ENCODE data around the gene MAF. TPM values are rescaled to one million over a fixed set of nuclear protein-coding genes. Genes with fewer than 3 reads are reported as not detected.

The MAF gene
- polyA plus RNA-seq, 1 experiment, result 1.7 TPM

- CTCF ChIA-PET, result interaction anchor here (0.8 kb wide), 1 partner anchor 23 kb away, joined by 4 read pairs; no protein-coding TSS in a partner anchor
- POLR2A ChIA-PET, result no interaction called here
- H3K27me3 ChIP-seq (ENCODE audit: control insufficient read depth, insufficient read depth, low read length), result peaks cover 4% of the 10 kb centered on the region
Observed at GRCh38 chr16:79608976-79609375, 8.4 kb upstream of the MAF start.

GRCh38 chr16:79607587-79607986, 7.0 kb upstream of the MAF start:
- ChIA-PET POLR2A (no interaction called here), CTCF (no interaction called here)
- no peak for DNase-seq (ENCODE audit: low read depth)
- Histone ChIP-seq H3K27me3 (ENCODE audit: control insufficient read depth, insufficient read depth, low read length) (peaks cover 4% of the 10 kb centered on the region), H3K36me3 (ENCODE audit: control insufficient read depth, insufficient read depth, low read length) (no peaks in the 10 kb centered on the region), H3K4me3 (ENCODE audit: low read depth, low read length) (no peak overlapping the region)
- no peak for TF ChIP-seq CTCF (IDR thresholded peaks at IDR 0.05; ENCODE audit: insufficient read depth, low read depth, low read length)

More at GRCh38 chr16:79608976-79609375, 8.4 kb upstream of the MAF start:
- TF ChIP-seq CTCF (IDR thresholded peaks at IDR 0.05; ENCODE audit: insufficient read depth, low read depth, low read length), result no peak
- no peaks in the 10 kb centered on the region for H3K36me3 ChIP-seq (ENCODE audit: control insufficient read depth, insufficient read depth, low read length)
- no peak overlapping the region for H3K4me3 ChIP-seq (ENCODE audit: low read depth, low read length)
- DNase-seq (ENCODE audit: low read depth), result no peak

- Histone ChIP-seq H3K4me3 (ENCODE audit: low read depth, low read length) (no peak overlapping the region), H3K27me3 (ENCODE audit: control insufficient read depth, insufficient read depth, low read length) (peaks cover 4% of the 10 kb centered on the region), H3K36me3 (ENCODE audit: control insufficient read depth, insufficient read depth, low read length) (no peaks in the 10 kb centered on the region)
- POLR2A ChIA-PET, result no interaction called here
- no peak for TF ChIP-seq CTCF (IDR thresholded peaks at IDR 0.05; ENCODE audit: insufficient read depth, low read depth, low read length)
- no peak for DNase-seq (ENCODE audit: low read depth)
- CTCF ChIA-PET, result no interaction called here
Observed at GRCh38 chr16:79605999-79606398, 5.5 kb upstream of the MAF start.

- no peak for TF ChIP-seq CTCF (IDR thresholded peaks at IDR 0.05; ENCODE audit: insufficient read depth, low read depth, low read length)
- Histone ChIP-seq H3K4me3 (ENCODE audit: low read depth, low read length) (no peak overlapping the region), H3K27me3 (ENCODE audit: control insufficient read depth, insufficient read depth, low read length) (no peaks in the 10 kb centered on the region), H3K36me3 (ENCODE audit: control insufficient read depth, insufficient read depth, low read length) (no peaks in the 10 kb centered on the region)
- ChIA-PET CTCF (no interaction called here), POLR2A (no interaction called here)
- no peak for DNase-seq (ENCODE audit: low read depth)
Observed at GRCh38 chr16:79603055-79603454, 2.5 kb upstream of the MAF start.

GRCh38 chr16:79602628-79603014, 2.1 kb upstream of the MAF start:
- TF ChIP-seq CTCF (IDR thresholded peaks at IDR 0.05; ENCODE audit: insufficient read depth, low read depth, low read length), result no peak
- POLR2A ChIA-PET, result no interaction called here
- H3K4me3 ChIP-seq (ENCODE audit: low read depth, low read length), result no peak overlapping the region

More at GRCh38 chr16:79602628-79603014, 2.1 kb upstream of the MAF start:
- DNase-seq (ENCODE audit: low read depth), result no peak
- Histone ChIP-seq H3K36me3 (ENCODE audit: control insufficient read depth, insufficient read depth, low read length) (no peaks in the 10 kb centered on the region), H3K27me3 (ENCODE audit: control insufficient read depth, insufficient read depth, low read length) (no peaks in the 10 kb centered on the region)
- CTCF ChIA-PET, result interaction anchor here (0.5 to 3.0 kb wide), 43 partner anchors 10 to 1676 kb away, joined by 3 to 8 read pairs (median 4); no protein-coding TSS in a partner anchor

All from BJ (cell line).